Cardiac muscle cell (in vitro differentiated cells and primary cell): Measurements from ENCODE around the gene NMS. TPM values are rescaled to one million over a fixed set of nuclear protein-coding genes. Genes with fewer than 3 reads are reported as not detected.

Experiments used
- DNase-seq, 2 donors: peaks; one replicate each; pipeline versions ENCODE4 v3.0.0 to v3.0.0-alpha.2; 2010 to 2017; ENCODE audit warnings: low read depth in 1 of 2, low spot score in 1 of 2
- H3K27ac ChIP-seq: fragments of 200-600 bp; sonication (generic); 2 replicates; pipeline ENCODE4 v1.5.1; 2016
- H3K27me3 ChIP-seq: fragments of 200-600 bp; sonication (generic); 2 replicates; pipeline ENCODE4 v1.6.0; 2016; ENCODE audit warnings: control low read depth
- H3K36me3 ChIP-seq: fragments of 200-600 bp; sonication (generic); 2 replicates; pipeline ENCODE4 v1.5.1; 2016; ENCODE audit warnings: control low read depth
- H3K4me1 ChIP-seq: fragments of 200-600 bp; sonication (generic); 2 replicates; pipeline ENCODE4 v1.8.1; 2017; ENCODE audit warnings: low read depth, mild to moderate bottlenecking, mixed run types
- H3K4me3 ChIP-seq: fragments of 200-600 bp; sonication (generic); 2 replicates; pipeline ENCODE4 v1.5.1; 2016; ENCODE audit warnings: mild to moderate bottlenecking
- H3K9me3 ChIP-seq: fragments of 200-600 bp; sonication (generic); 2 replicates; pipeline ENCODE4 v1.5.1; 2017; ENCODE audit warnings: low read depth, mild to moderate bottlenecking, control low read depth
- polyA plus RNA-seq: library from polyadenylated mRNA; unstranded; fragments of >200 nt; fragmentation: Nextera tagmentation; extraction: Ambion mirVana; gene quantifications from 2 replicates; pipeline ENCODE4 v1.2.1, GENCODE V29; 2016
- total RNA-seq: library from RNA; depleted of rRNA; stranded (reverse); fragments of >200 nt; gene quantifications from 2 replicates; pipeline ENCODE4 v1.2.3, GENCODE V29; 2016
- TF ChIP-seq, protein P1 (sequence below): IDR thresholded peaks from 2 replicates; pipeline ENCODE4 v1.5.1; 2012; ENCODE audit warnings: low read depth, mild to moderate bottlenecking, low read length

Gene NMS
- total and polyA plus RNA-seq, 2 experiments from 2014 or later = not detected

DNA sequence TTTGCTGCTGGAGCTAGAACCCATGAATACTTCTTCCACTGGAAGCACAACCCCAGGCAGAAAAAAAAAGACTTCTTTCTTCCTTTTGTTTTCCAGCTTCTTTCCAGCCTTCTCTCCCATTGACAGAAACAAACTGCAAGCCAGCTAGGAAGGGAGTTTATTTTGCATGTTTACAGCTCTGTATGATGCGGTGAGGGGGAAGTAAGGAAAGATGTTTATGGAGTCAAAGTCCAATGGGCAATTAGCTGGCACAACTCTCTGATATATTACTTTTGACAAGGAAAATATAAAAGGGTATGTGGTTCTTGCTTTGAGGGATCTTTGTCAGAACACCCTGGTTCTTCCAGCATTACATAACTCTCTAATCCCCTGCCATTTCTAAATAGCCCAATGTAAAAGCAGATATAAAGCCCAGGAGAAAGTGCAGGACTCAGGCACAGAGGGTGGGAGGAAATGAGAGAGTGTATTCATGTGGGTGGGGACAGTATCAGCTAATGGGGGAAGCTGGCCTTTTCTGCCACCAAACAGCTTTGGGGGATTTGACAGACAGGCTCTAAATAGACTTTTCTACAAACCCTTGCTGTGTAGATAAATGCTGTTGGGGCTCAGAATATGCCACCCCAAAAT is 9.3 kb upstream of the NMS start:
- Histone ChIP-seq H3K9me3 (no peaks in the 10 kb centered on the region), H3K4me3 (no peak overlapping the region), H3K27me3 (no peaks in the 10 kb centered on the region), H3K4me1 (no peaks in the 10 kb centered on the region), H3K27ac (no peak overlapping the region), H3K36me3 (no peaks in the 10 kb centered on the region)
- DNase-seq = no peak
- TF ChIP-seq, protein P1, sequence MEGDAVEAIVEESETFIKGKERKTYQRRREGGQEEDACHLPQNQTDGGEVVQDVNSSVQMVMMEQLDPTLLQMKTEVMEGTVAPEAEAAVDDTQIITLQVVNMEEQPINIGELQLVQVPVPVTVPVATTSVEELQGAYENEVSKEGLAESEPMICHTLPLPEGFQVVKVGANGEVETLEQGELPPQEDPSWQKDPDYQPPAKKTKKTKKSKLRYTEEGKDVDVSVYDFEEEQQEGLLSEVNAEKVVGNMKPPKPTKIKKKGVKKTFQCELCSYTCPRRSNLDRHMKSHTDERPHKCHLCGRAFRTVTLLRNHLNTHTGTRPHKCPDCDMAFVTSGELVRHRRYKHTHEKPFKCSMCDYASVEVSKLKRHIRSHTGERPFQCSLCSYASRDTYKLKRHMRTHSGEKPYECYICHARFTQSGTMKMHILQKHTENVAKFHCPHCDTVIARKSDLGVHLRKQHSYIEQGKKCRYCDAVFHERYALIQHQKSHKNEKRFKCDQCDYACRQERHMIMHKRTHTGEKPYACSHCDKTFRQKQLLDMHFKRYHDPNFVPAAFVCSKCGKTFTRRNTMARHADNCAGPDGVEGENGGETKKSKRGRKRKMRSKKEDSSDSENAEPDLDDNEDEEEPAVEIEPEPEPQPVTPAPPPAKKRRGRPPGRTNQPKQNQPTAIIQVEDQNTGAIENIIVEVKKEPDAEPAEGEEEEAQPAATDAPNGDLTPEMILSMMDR = no peak

DNA sequence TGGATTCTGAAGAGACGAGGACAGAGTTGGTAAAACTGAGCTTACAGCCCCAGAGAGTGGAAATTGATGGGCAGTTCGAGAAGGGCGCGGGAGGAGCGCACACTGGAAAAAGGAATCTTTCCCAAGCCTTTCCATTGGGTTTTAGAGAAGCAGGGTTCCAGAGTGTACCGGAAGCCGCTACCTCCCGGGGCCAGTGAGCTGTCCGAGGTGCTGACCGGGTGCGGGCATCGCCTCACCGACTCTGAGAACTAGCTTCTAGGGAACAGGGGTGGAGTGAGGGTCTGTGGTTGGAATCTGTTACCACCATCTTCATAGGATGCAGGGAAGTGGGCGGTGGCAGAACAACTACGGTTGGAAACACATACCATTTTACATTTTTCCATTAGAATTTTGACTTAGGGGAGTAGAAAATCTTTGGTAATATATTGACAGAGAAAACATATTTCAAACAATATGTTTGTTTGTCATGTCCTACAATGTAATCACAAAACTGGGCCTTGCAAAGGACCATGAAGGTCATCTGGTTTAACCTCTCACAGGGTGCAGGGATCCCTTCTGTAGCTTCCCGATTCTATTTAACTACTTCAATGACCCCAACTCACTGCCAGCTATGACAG is 724 bp downstream of the NMS start:
- no peaks in the 10 kb centered on the region for H3K36me3 ChIP-seq
- H3K27me3 ChIP-seq = no peaks in the 10 kb centered on the region
- no peak overlapping the region for H3K27ac ChIP-seq
- DNase-seq = peak; percentile 27 to 78
- no peaks in the 10 kb centered on the region for H3K9me3 ChIP-seq
- TF ChIP-seq, protein P1 = no peak
- H3K4me1 ChIP-seq = no peaks in the 10 kb centered on the region
- no peak overlapping the region for H3K4me3 ChIP-seq

DNA sequence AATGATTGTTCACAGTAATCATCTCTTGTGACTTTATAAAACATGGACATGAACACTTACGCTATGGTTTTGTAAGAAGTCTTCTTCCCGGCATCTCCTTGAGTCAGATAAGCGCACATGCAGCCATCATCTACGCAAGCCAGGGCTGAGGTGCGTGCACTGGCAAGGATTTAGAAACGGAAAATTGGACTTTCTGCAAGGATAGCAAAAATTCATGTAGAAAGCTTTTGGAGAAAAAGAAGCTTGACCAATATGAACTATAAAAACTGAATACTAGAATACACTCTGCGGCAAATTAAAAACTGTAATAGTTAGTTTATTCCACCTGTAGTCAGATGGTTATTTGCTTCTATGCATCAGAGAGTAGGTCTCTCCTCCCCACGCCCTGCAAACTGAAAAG is 6.3 kb downstream of the NMS start:
- DNase-seq = no peak
- H3K4me3 ChIP-seq = no peak overlapping the region
- no peaks in the 10 kb centered on the region for H3K9me3 ChIP-seq
- H3K27ac ChIP-seq = no peak overlapping the region
- H3K4me1 ChIP-seq = no peaks in the 10 kb centered on the region
- H3K36me3 ChIP-seq = no peaks in the 10 kb centered on the region
- no peaks in the 10 kb centered on the region for H3K27me3 ChIP-seq
- TF ChIP-seq, protein P1 = no peak

DNA sequence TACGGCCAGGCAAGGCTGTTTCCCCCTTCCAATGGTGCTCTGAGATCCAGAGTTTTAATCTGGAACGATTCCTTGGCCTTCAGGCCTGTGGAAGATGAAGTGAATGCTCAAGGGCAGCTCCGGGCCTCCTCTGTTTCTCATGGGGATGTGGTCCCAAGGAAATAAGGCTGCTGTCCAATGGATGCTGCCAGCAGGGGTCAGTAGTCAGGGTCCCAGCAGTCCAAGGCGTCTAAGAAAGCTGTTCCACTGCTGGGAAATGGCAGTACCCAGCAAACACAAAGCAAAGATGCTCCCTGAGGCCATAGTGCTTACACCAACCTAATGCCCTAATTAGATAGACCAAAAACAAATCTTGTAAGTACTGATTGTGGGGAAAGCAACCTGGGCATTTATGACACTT is 12.5 kb downstream of the NMS start:
- H3K27ac ChIP-seq = no peak overlapping the region
- no peaks in the 10 kb centered on the region for H3K9me3 ChIP-seq
- no peaks in the 10 kb centered on the region for H3K27me3 ChIP-seq
- no peaks in the 10 kb centered on the region for H3K36me3 ChIP-seq
- H3K4me3 ChIP-seq = no peak overlapping the region
- peak in 1 of 2 donors; percentile 2 for DNase-seq
- TF ChIP-seq, protein P1 = peak; percentile 9
- no peaks in the 10 kb centered on the region for H3K4me1 ChIP-seq

DNA sequence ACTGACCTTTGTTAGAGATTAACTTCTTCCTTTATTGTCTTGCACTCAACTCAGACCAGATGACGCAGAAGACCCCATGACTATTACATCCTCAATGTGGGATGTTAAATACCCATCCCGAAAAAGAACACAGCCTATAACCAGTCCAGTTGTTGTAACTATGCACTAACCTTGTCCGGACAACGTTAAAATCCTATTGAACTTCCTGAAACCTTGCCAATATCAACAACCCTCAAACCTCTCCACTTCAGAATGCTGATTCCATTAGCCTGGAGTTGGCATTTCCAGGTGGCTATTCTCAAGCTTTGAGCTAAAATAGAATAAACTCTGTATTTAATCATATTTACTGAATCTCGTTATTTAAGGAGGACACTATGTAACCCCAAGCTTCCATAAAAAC is 13.6 kb downstream of the NMS start:
- no peaks in the 10 kb centered on the region for H3K27me3 ChIP-seq
- H3K4me3 ChIP-seq = no peak overlapping the region
- H3K36me3 ChIP-seq = no peaks in the 10 kb centered on the region
- TF ChIP-seq, protein P1 = no peak
- H3K9me3 ChIP-seq = no peaks in the 10 kb centered on the region
- no peaks in the 10 kb centered on the region for H3K4me1 ChIP-seq
- H3K27ac ChIP-seq = no peak overlapping the region
- DNase-seq = no peak
